ENCODE measurements around the gene AHDC1.

DNA sequence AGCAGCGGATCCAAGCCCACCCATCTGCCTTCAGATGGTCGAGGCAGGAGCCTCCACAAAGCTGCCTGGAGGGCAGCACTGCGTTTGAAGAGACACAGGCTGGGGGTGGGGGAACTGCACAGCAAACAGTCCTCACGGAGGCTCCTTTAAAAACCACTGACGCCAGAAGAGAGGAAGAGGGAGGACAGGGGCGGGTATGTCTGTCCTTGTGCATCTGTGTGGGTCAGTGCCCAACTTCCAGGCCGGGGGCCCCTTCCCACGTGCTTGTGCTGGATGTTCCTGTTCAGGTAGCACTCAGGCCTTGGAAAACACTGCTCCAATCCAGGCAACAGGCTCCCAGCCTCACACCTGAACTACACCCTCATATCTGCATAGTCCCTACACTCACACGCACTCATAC is 7.7 kb downstream of the AHDC1 start:
- TF ChIP-seq, protein P1, sequence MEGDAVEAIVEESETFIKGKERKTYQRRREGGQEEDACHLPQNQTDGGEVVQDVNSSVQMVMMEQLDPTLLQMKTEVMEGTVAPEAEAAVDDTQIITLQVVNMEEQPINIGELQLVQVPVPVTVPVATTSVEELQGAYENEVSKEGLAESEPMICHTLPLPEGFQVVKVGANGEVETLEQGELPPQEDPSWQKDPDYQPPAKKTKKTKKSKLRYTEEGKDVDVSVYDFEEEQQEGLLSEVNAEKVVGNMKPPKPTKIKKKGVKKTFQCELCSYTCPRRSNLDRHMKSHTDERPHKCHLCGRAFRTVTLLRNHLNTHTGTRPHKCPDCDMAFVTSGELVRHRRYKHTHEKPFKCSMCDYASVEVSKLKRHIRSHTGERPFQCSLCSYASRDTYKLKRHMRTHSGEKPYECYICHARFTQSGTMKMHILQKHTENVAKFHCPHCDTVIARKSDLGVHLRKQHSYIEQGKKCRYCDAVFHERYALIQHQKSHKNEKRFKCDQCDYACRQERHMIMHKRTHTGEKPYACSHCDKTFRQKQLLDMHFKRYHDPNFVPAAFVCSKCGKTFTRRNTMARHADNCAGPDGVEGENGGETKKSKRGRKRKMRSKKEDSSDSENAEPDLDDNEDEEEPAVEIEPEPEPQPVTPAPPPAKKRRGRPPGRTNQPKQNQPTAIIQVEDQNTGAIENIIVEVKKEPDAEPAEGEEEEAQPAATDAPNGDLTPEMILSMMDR (IDR thresholded peaks at IDR 0.05; ENCODE audit: poor library complexity, severe bottlenecking) = no peak
- TF ChIP-seq POLR2AphosphoS5 (IDR thresholded peaks at IDR 0.05) (no peak), TAF1 (IDR thresholded peaks at IDR 0.05; ENCODE audit: low read depth) (no peak)
- TF ChIP-seq, protein P2, sequence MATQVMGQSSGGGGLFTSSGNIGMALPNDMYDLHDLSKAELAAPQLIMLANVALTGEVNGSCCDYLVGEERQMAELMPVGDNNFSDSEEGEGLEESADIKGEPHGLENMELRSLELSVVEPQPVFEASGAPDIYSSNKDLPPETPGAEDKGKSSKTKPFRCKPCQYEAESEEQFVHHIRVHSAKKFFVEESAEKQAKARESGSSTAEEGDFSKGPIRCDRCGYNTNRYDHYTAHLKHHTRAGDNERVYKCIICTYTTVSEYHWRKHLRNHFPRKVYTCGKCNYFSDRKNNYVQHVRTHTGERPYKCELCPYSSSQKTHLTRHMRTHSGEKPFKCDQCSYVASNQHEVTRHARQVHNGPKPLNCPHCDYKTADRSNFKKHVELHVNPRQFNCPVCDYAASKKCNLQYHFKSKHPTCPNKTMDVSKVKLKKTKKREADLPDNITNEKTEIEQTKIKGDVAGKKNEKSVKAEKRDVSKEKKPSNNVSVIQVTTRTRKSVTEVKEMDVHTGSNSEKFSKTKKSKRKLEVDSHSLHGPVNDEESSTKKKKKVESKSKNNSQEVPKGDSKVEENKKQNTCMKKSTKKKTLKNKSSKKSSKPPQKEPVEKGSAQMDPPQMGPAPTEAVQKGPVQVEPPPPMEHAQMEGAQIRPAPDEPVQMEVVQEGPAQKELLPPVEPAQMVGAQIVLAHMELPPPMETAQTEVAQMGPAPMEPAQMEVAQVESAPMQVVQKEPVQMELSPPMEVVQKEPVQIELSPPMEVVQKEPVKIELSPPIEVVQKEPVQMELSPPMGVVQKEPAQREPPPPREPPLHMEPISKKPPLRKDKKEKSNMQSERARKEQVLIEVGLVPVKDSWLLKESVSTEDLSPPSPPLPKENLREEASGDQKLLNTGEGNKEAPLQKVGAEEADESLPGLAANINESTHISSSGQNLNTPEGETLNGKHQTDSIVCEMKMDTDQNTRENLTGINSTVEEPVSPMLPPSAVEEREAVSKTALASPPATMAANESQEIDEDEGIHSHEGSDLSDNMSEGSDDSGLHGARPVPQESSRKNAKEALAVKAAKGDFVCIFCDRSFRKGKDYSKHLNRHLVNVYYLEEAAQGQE (IDR thresholded peaks at IDR 0.05; ENCODE audit: borderline replicate concordance) = no peak

All from neural cell (in vitro differentiated cells).